K562 (cell line): ENCODE results near the gene MYRIP. TPM values are rescaled to one million over a fixed set of nuclear protein-coding genes. Genes with fewer than 3 reads are reported as not detected.

ENCODE experiments used
- CBX3 ChIP-seq, 2 experiments: IDR thresholded peaks; 1 replicate in 1 of 2; 2 replicates in 1 of 2; pipeline ENCODE4 v1.6.1; 2012; ENCODE audit warnings: inconsistent platforms in 2 of 2, low read length in 2 of 2, borderline replicate concordance in 1 of 2, control low read depth in 1 of 2
- CCAR2 ChIP-seq: fragments of 200-400 bp; formaldehyde crosslinking; IDR thresholded peaks from 2 replicates; pipeline ENCODE4 v1.6.1; 2017; ENCODE audit warnings: mild to moderate bottlenecking, low read depth, low read length
- COPS2 ChIP-seq: fragments of 450-650 bp; conservative IDR thresholded peaks from 2 replicates; pipeline ENCODE4 v1.6.1; 2016; ENCODE audit warnings: mild to moderate bottlenecking, moderate library complexity
- GTF2F1 ChIP-seq: IDR thresholded peaks from 2 replicates; pipeline ENCODE4 v1.6.1; 2011; ENCODE audit warnings: low read depth, low read length, improper control_type of control experiment
- HMG20A ChIP-seq: fragments of 450-650 bp; formaldehyde crosslinking; conservative IDR thresholded peaks from 2 replicates; pipeline ENCODE4 v1.4.0; 2020; ENCODE audit warnings: mild to moderate bottlenecking, mixed read lengths
- JUN ChIP-seq, 2 experiments: sonication (generic) in 1 of 2; formaldehyde crosslinking in 1 of 2; IDR thresholded peaks; 2 replicates each; pipeline versions ENCODE4 v1.6.1 to v1.8.0; 2012 to 2022; ENCODE audit warnings: borderline replicate concordance in 2 of 2, mild to moderate bottlenecking in 2 of 2, improper control_type of control experiment in 1 of 2, low read depth in 1 of 2, low read length in 1 of 2, missing genetic modification reagents in 1 of 2
- KLF16 ChIP-seq: IDR thresholded peaks from 2 replicates; pipeline ENCODE4 v1.6.1; 2016; ENCODE audit warnings: antibody characterized with exemption
- L3MBTL2 ChIP-seq: fragments of 450-650 bp; IDR thresholded peaks from 2 replicates; pipeline ENCODE4 v1.6.1; 2016; ENCODE audit warnings: mild to moderate bottlenecking, moderate library complexity
- MAFF ChIP-seq: IDR thresholded peaks from 2 replicates; pipeline ENCODE4 v1.6.1; 2012; ENCODE audit warnings: low read length, improper control_type of control experiment
- MAFG ChIP-seq: fragments of 450-650 bp; conservative IDR thresholded peaks from 2 replicates; pipeline ENCODE4 v1.6.1; 2016; ENCODE audit warnings: missing genetic modification characterization, missing compliant biosample characterization
- MEF2A ChIP-seq: IDR thresholded peaks from 2 replicates; pipeline ENCODE4 v1.6.1; 2011; ENCODE audit warnings: low read depth, mild to moderate bottlenecking, low read length, moderate library complexity; ENCODE audit not compliant: control insufficient read depth
- MIER1 ChIP-seq: fragments of 450-650 bp; IDR thresholded peaks from 2 replicates; pipeline ENCODE4 v1.6.1; 2016; ENCODE audit warnings: antibody characterized with exemption, mild to moderate bottlenecking, low read depth
- MYNN ChIP-seq, 2 experiments: sonication (generic); formaldehyde crosslinking in 1 of 2; IDR thresholded peaks; 2 replicates each; pipeline versions ENCODE4 v1.5.0 to v1.6.1; 2016 to 2020; ENCODE audit warnings: antibody characterized with exemption in 1 of 2, missing genetic modification reagents in 1 of 2
- NFIC ChIP-seq: fragments of 450-650 bp; IDR thresholded peaks from 2 replicates; pipeline ENCODE4 v1.6.1; 2017; ENCODE audit warnings: mild to moderate bottlenecking, inconsistent platforms
- PHB ChIP-seq: fragments of 250-450 bp; sonication (Bioruptor Pico); IDR thresholded peaks from 2 replicates; pipeline ENCODE4 v1.5.0; 2021
- POLR2AphosphoS2 ChIP-seq: IDR thresholded peaks from 2 replicates; pipeline ENCODE4 v1.6.1; 2012; ENCODE audit warnings: low read length, improper control_type of control experiment
- RAD21 ChIP-seq, 2 experiments: fragments of 250-450 bp in 1 of 2; fragments of 450-650 bp in 1 of 2; sonication (Bioruptor Pico) in 1 of 2; formaldehyde crosslinking in 1 of 2; IDR thresholded peaks in 1 of 2; conservative IDR thresholded peaks in 1 of 2; 2 replicates each; pipeline versions ENCODE4 v1.4.0 to v1.8.0; 2020 to 2022; ENCODE audit warnings: mild to moderate bottlenecking in 2 of 2, moderate library complexity in 1 of 2
- RAD51 ChIP-seq: fragments of 450-650 bp; IDR thresholded peaks from 2 replicates; pipeline ENCODE4 v1.7.1; 2016; ENCODE audit warnings: low read depth, mild to moderate bottlenecking, borderline replicate concordance
- RBBP5 ChIP-seq: fragments of 200-600 bp; sonication (generic); IDR thresholded peaks from 2 replicates; pipeline ENCODE4 v1.6.1; 2012; ENCODE audit warnings: borderline replicate concordance, mild to moderate bottlenecking, low read length, control low read depth, inconsistent platforms; ENCODE audit not compliant: insufficient read depth, poor library complexity, severe bottlenecking
- SAFB2 ChIP-seq: fragments of 200-400 bp; formaldehyde crosslinking; IDR thresholded peaks from 2 replicates; pipeline ENCODE4 v1.6.1; 2018; ENCODE audit warnings: borderline replicate concordance, low read length, low read depth, moderate library complexity; ENCODE audit not compliant: severe bottlenecking
- TCF15 ChIP-seq: fragments of 250-450 bp; sonication (Bioruptor Pico); IDR thresholded peaks from 2 replicates; pipeline ENCODE4 v1.8.0; 2022; ENCODE audit warnings: moderate library complexity, mild to moderate bottlenecking, inconsistent platforms
- TEAD4 ChIP-seq, 2 experiments: sonication (generic) in 1 of 2; formaldehyde crosslinking in 1 of 2; IDR thresholded peaks; 2 replicates each; pipeline versions ENCODE4 v1.6.1 to v1.8.0; 2012 to 2022; ENCODE audit warnings: borderline replicate concordance in 1 of 2, inconsistent platforms in 1 of 2, low read length in 1 of 2, mild to moderate bottlenecking in 1 of 2, missing genetic modification reagents in 1 of 2
- TRIM24 ChIP-seq, 2 experiments: fragments of 450-650 bp; IDR thresholded peaks; 2 replicates each; pipeline ENCODE4 v1.6.1; 2016
- TRIM28 ChIP-seq: fragments of 450-650 bp; IDR thresholded peaks from 2 replicates; pipeline ENCODE4 v1.6.1; 2017
- ZEB2 ChIP-seq: fragments of 450-650 bp; IDR thresholded peaks from 2 replicates; pipeline ENCODE4 v1.6.1; 2016
- ZFP36 ChIP-seq: fragments of 150-350 bp; IDR thresholded peaks from 2 replicates; pipeline ENCODE4 v1.6.1; 2018; ENCODE audit warnings: low read length, low read depth; ENCODE audit not compliant: partially characterized antibody
- ZNF24 ChIP-seq: fragments of 450-650 bp; IDR thresholded peaks from 2 replicates; pipeline ENCODE4 v1.6.1; 2016
- ZNF282 ChIP-seq: sonication (generic); formaldehyde crosslinking; IDR thresholded peaks from 2 replicates; pipeline ENCODE4 v1.8.1; 2023; ENCODE audit warnings: missing genetic modification reagents
- polyA plus RNA-seq, 8 experiments: library from polyadenylated mRNA; depleted of rRNA in 4 of 8; stranded (reverse) in 5 of 8; unstranded in 3 of 8; fragments of >200 nt; fragmentation: Nextera tagmentation in 2 of 8; fragmentation: Illumina TruSeq in 1 of 8; extraction: Ambion mirVana in 2 of 8; extraction: Trizol in 1 of 8; gene quantifications; 2 replicates each; pipeline versions ENCODE4 v1.2.1 to v1.2.3, GENCODE V29; 2011 to 2014; ENCODE audit warnings: inconsistent platforms in 1 of 8, missing spikeins in 1 of 8
- total RNA-seq, 7 experiments: library from RNA; depleted of rRNA in 6 of 7; stranded (reverse); fragments of >200 nt in 6 of 7; fragmentation: Illumina TruSeq in 2 of 7; extraction: Trizol in 2 of 7; gene quantifications; 2 replicates each; pipeline versions ENCODE4 v1.2.1 to v1.2.3, GENCODE V29; 2011 to 2021; ENCODE audit warnings: low replicate concordance in 1 of 7
- TF ChIP-seq, protein P1 (sequence below): fragments of 450-650 bp; formaldehyde crosslinking; IDR thresholded peaks from 2 replicates; pipeline ENCODE4 v1.4.0; 2020; ENCODE audit warnings: mild to moderate bottlenecking, moderate library complexity

The MYRIP gene
- total and polyA plus RNA-seq, 9 of the 15 experiments (the other 6 are each of a cell fraction or from before 2014, with no cell fraction given), result 0.03 to 0.12 TPM; not detected in 7

GRCh38 chr3:39990532-39990931, 181.1 kb downstream of the MYRIP start (continued):
- TF ChIP-seq RBBP5 (no peak), TRIM28 (0 out of 2 replicates have a peak, but pooled peaks have one; percentile 21), MIER1 (no peak), PHB (CRISPR knock-in tag) (no peak), MAFG (tag) (peak; percentile 53), TCF15 (no peak), HMG20A (CRISPR knock-in tag) (no peak), POLR2AphosphoS2 (no peak), TEAD4 (IDR thresholded peaks at IDR 0.05; ENCODE audit: low read length) (0 out of 2 replicates have a peak, but pooled peaks have one; percentile 8), TEAD4 (CRISPR knock-in tag; IDR thresholded peaks at IDR 0.05; ENCODE audit: borderline replicate concordance) (no peak), MEF2A (no peak), JUN (IDR thresholded peaks at IDR 0.05; ENCODE audit: borderline replicate concordance, low read depth, low read length) (0 out of 2 replicates have a peak, but pooled peaks have one; percentile 9), JUN (CRISPR knock-in tag; IDR thresholded peaks at IDR 0.05; ENCODE audit: borderline replicate concordance) (no peak), NFIC (peak; percentile 12; the same call in 1 of the 2 replicates), ZNF24 (peak; percentile 29; the same call in 1 of the 2 replicates), ZNF282 (CRISPR knock-in tag) (no peak), ZFP36 (no peak), COPS2 (no peak), SAFB2 (no peak), CCAR2 (no peak), KLF16 (peak; percentile 10; the same call in 1 of the 2 replicates), ZEB2 (0 out of 2 replicates have a peak, but pooled peaks have one; percentile 47), TRIM24 (IDR thresholded peaks at IDR 0.05) (no peak), CBX3 (IDR thresholded peaks at IDR 0.05; ENCODE audit: borderline replicate concordance in 1 of 2, low read length in 2 of 2) (peak in 1 of 2 experiments; percentile 64; a peak in 2 of 3 replicates), MAFF (0 out of 2 replicates have a peak, but pooled peaks have one; percentile 16), RAD21 (CRISPR knock-in tag; conservative IDR thresholded peaks at IDR 0.05 in 1 of 2, IDR thresholded peaks at IDR 0.05 in 1 of 2) (peak; percentile 74 to 91), MYNN (IDR thresholded peaks at IDR 0.05) (no peak), MYNN (CRISPR knock-in tag; IDR thresholded peaks at IDR 0.05) (no peak), GTF2F1 (no peak), L3MBTL2 (0 out of 2 replicates have a peak, but pooled peaks have one; percentile 17), RAD51 (no peak)
- TF ChIP-seq, protein P1, sequence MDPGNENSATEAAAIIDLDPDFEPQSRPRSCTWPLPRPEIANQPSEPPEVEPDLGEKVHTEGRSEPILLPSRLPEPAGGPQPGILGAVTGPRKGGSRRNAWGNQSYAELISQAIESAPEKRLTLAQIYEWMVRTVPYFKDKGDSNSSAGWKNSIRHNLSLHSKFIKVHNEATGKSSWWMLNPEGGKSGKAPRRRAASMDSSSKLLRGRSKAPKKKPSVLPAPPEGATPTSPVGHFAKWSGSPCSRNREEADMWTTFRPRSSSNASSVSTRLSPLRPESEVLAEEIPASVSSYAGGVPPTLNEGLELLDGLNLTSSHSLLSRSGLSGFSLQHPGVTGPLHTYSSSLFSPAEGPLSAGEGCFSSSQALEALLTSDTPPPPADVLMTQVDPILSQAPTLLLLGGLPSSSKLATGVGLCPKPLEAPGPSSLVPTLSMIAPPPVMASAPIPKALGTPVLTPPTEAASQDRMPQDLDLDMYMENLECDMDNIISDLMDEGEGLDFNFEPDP (CRISPR knock-in tag), result no peak
